ENCODE data around the gene FRG2. TPM values are rescaled to one million over a fixed set of nuclear protein-coding genes. Genes with fewer than 3 reads are reported as not detected.
"Not testable (repeated sequence)": the region's sequence is repeated elsewhere in the genome, so short reads cannot be mapped to it uniquely, and the experiment has no call there.

FRG2 gene
- total RNA-seq, 2 experiments from 2014 or later: 0.10 TPM; not detected in 1

DNA sequence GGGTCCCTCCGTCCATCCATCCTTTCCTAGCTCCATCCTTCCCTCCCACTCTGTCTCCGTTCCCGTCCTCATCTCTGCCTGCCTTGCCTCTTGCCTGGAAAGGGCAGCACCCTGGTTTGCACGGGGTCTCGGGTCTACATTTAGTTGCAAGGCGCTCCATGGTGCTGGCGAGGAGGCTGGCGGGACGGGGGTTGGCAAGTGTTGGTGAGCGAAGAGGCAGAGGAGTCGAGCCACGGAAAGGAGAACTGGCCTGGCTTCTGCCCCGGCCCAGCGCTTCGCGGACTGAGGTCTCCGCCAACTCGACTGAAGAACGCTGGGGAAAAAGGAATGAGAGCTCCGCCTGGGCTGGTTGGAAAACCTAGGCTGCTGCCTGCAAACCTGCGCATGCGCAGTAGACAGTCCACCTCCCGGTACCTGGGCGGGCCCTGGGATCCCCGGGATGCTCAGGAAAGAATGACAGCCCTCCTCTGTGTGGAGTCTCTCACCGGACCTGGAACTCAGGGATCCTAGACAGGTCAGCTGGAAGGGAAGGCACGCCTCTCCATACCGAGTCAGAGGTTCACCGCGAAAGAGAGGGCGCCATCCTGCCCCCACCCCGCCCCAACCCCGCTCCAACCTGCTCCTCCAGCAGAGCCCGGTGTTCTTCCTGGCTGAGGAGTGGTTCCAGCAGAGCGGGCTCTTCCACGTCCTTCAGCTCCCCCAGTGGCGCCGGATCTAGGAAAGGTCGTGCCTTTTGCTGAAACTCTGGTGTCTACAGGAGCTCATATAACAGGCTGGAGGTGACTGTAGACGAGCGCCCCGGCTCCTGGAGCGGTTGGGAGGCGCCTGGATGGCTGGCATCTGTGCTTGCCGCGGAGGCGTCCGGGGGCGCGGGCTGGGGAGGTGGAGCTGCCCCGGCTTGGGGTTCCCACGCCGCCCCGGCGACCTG lies 6.0 kb downstream of the FRG2 start:
- POLR2A ChIA-PET: no interaction called here
- CTCF ChIA-PET: no interaction called here
- Mint-ChIP-seq H3K27me3 (peaks cover 46% of the 10 kb centered on the region), H3K27ac (no peak overlapping the region), H3K4me1 (ENCODE audit: low read depth) (peaks cover 32% of the 10 kb centered on the region), H3K9me3 (no peaks in the 10 kb centered on the region), H3K4me3 (peak overlapping the region; percentile 68), H3K36me3 (no peaks in the 10 kb centered on the region)
- intact Hi-C loops (cut with micrococcal nuclease): no loop called here
- DNase-seq: peak; percentile 49

DNA sequence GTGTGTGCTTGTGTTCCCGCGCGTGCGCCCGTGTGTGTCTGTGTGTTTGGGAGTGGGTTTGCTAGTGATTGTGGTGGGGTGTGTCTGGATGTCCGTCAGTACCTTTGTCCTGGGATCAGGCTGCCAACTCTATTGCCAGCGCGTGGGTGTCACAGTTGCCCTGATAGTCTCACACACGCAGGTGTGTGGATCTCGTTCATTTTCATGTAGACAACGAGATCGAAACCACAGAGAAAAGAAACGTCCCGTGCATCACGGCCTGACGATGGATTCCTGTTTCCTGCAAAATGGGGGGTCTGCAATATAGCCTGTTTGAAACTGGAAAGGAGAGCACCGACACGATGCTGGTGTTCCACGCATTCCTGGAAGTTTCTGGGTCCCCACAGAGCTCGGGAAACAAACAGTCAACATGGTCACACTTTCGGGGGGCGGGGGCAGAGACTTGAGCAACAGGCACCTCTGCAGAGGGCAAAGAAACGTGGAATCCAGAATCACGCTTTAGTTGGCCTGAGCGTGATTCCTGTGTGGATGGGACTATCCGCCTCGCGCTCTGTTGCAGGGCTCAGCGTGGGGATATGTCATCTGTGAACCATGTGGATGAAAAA lies 7.1 kb downstream of the FRG2 start:
- Mint-ChIP-seq H3K4me1 (ENCODE audit: low read depth) (peaks cover 34% of the 10 kb centered on the region), H3K4me3 (peak overlapping the region; percentile 13), H3K27me3 (peaks cover 55% of the 10 kb centered on the region)
- DNase-seq, H3K9me3 Mint-ChIP-seq, CTCF ChIA-PET, POLR2A ChIA-PET, H3K27ac Mint-ChIP-seq, H3K36me3 Mint-ChIP-seq: not testable (repeated sequence)
- intact Hi-C loops (cut with micrococcal nuclease): loop anchor here (5.0 kb wide), 1 partner anchor 78 kb away; the partner anchor contains the start of gene FRG1

DNA sequence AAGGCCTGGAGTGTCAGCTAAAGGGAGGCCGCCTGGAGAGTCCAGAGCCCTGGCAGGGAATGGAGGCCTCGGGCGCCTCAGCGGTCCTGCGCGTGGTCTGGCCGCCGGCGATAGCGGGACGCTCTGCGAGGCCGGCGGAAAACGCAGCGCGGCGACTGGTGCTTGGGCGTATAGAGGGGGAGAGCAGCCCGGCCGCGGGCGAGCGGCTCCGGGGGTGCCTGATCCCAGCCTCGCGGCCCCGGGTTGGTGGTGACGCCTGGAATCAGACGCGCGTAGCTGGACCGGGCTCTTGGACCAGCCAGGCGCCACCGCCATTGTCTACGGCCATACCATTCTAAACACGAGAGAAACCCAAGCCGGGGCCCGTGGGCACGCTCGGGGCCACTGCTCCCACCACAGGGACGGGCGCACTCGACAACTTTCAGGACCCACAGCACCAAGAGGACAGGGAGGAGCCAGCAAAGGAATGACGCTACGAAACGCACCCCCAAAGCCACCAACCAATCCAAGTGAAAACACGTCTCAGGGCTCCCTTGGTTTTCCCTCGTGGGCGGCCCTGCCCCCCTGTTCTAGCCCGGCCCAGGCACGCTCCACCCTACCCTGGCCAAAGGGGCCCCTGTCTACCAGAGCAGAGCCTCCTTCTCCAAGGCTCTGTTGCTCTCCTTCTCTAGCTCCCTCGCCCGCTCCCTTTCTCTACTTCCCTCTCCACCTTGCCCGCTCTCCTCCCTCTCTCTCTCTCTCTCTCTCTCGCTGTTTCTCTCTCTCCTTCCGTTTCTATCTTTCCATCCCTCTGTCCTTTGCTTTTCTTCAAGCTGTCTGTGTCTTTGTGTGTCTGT lies 7.8 kb downstream of the FRG2 start:
- no peak overlapping the region for H3K27ac Mint-ChIP-seq
- no peaks in the 10 kb centered on the region for H3K36me3 Mint-ChIP-seq
- no peaks in the 10 kb centered on the region for H3K9me3 Mint-ChIP-seq
- ChIA-PET CTCF (no interaction called here), POLR2A (interaction anchor here (0.6 kb wide), 1 partner anchor 57 kb away, joined by 3 read pairs; no protein-coding TSS in a partner anchor)
- peaks cover 58% of the 10 kb centered on the region for H3K27me3 Mint-ChIP-seq
- peak; percentile 9 for DNase-seq
- H3K4me1 Mint-ChIP-seq (ENCODE audit: low read depth): peaks cover 34% of the 10 kb centered on the region
- no peak overlapping the region for H3K4me3 Mint-ChIP-seq
- intact Hi-C loops (cut with micrococcal nuclease): loop anchor here (5.0 kb wide), 1 partner anchor 77 kb away; the partner anchor contains the start of gene FRG1

DNA sequence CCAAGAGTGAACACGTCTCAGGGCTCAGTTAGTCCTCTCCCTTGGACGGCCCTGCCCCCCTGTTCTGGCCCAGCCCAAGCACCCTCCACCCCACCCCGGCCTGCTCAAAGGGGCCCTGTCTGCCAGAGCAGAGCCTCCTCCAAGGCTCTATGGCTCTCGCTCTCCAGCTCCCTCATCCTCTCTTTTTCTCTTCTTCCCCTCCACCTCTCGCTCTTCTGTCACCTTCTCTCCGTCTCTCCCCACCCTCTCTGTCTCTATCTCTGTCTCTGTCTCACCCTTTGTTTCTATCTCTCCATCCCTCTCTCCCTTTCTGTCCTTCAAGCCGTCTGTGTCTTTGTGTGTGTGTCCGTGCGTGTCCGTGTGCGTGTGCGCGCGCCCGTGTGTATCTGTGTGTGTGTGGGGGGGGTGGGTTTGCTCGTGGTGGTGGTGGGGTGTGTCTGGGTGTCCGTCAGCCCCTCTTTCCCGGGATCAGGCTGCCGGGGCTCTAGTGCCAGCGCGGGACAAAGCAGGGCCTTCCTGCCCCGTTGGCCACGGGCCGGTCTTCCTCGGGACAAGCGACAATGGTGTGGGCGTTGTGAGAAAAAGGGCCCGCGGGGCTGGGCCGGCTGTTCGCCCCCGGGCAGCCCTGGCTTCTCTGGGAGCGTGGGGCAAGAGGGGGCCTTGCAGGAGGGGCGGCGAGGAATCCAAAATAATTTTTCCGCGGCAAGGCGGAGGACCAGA lies 8.7 kb downstream of the FRG2 start:
- H3K36me3 Mint-ChIP-seq: no peaks in the 10 kb centered on the region
- POLR2A ChIA-PET: no interaction called here
- no peak overlapping the region for H3K4me3 Mint-ChIP-seq
- no peak for DNase-seq
- H3K27me3 Mint-ChIP-seq: peaks cover 63% of the 10 kb centered on the region
- CTCF ChIA-PET: no interaction called here
- peaks cover 3% of the 10 kb centered on the region for H3K9me3 Mint-ChIP-seq
- intact Hi-C loops (cut with micrococcal nuclease): loop anchor here (5.0 kb wide), 1 partner anchor 76 kb away; the partner anchor contains the start of gene FRG1
- H3K4me1 Mint-ChIP-seq (ENCODE audit: low read depth): peaks cover 34% of the 10 kb centered on the region
- no peak overlapping the region for H3K27ac Mint-ChIP-seq

DNA sequence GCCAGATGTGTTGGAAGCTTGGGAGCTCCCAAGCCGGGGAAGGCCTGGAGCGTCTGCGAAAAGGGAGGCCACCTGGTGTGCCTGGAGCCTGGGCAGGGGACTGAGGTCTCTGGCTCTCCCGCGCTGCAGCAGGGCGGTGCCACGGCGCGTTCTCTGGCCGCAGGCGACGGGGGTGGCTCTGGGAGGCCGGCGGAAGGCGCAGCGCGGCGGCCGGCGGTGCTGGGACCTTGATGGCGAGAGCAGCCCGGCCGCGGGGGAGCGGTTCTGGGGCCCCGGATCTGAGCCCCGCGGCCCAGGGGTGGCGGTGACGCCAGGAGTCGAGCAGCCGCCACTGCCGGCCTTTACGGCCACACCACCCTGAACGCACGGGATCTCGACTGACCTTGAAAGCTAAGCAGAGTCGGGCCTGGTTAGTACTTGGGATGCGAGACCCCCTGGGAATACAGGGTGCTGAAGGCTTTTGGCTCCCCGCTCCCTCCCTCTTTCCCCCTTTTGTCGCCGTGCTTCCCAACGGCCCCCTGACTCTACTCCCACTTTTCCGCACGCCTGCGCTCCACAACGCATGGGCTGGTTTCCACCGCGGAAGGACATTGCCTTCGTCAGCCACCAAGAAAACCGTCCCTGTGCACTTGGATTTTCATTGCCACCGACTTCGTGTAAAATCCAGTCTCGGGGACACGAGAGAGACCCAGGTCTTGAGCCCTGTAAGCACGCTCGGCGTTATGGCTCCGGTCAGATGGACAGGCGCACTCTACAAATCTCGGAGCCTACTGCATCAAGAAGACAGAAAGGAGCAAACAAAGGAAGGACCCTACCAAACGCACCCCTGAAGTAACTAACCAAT lies 9.5 kb downstream of the FRG2 start:
- CTCF ChIA-PET: no interaction called here
- DNase-seq: no peak
- peaks cover 3% of the 10 kb centered on the region for H3K9me3 Mint-ChIP-seq
- peaks cover 69% of the 10 kb centered on the region for H3K27me3 Mint-ChIP-seq
- POLR2A ChIA-PET: no interaction called here
- H3K36me3 Mint-ChIP-seq: peaks cover 2% of the 10 kb centered on the region
- H3K27ac Mint-ChIP-seq: no peak overlapping the region
- intact Hi-C loops (cut with micrococcal nuclease): loop anchor here (5.0 kb wide), 1 partner anchor 75 kb away; the partner anchor contains the start of gene FRG1
- H3K4me3 Mint-ChIP-seq: no peak overlapping the region
- H3K4me1 Mint-ChIP-seq (ENCODE audit: low read depth): peaks cover 34% of the 10 kb centered on the region

DNA sequence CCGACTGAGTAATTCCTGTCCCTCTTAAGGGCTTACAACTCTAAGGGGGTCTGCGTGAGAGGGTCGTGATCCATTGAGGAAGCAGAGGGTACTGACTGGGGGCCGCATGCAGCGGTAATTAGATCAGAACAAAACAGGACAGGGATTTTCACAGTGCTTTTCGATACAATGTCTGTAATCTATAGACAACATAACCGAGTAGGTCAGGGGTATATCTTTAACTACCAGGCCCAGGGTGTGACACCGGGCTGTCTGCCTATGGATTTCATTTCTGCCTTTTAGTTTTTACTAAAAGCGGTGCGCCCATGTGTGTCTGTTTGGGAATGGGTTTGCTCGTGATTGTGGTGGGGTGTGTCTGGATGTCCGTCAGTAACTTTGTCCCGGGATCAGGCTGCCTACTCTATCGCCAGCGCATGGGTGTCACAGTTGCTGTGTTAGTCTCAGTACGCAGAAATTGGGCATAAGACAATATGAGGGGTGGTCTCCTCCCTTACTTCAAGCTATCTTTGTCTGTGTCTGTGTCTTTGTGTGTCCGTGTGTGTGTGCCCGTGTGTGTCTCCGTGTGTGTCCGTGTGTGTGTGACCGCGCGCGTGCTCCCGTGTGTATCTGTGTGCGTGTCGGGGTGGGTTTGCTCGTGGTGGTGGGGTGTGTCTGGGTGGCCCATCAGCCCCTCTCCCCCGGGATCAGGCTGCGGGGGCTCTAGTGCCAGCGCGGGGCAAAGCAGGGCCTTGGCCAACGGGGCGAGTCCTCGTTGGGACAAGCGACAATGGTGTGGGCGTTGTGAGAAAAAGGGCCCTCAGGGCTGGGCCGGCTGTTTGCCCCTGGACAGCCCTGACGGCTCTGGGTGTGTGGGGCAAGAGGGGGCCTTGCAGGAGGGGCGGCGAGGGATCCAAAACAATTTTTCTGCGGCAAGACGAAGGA lies 10.4 kb downstream of the FRG2 start:
- Mint-ChIP-seq H3K4me1 (ENCODE audit: low read depth) (peaks cover 34% of the 10 kb centered on the region), H3K27ac (peak overlapping the region; percentile 68), H3K36me3 (peaks cover 2% of the 10 kb centered on the region), H3K27me3 (peaks cover 73% of the 10 kb centered on the region), H3K4me3 (no peak overlapping the region), H3K9me3 (peaks cover 3% of the 10 kb centered on the region)
- no peak for DNase-seq
- ChIA-PET CTCF (no interaction called here), POLR2A (no interaction called here)
- intact Hi-C loops (cut with micrococcal nuclease): loop anchor here (5.0 kb wide), 1 partner anchor 74 kb away; the partner anchor contains the start of gene FRG1

DNA sequence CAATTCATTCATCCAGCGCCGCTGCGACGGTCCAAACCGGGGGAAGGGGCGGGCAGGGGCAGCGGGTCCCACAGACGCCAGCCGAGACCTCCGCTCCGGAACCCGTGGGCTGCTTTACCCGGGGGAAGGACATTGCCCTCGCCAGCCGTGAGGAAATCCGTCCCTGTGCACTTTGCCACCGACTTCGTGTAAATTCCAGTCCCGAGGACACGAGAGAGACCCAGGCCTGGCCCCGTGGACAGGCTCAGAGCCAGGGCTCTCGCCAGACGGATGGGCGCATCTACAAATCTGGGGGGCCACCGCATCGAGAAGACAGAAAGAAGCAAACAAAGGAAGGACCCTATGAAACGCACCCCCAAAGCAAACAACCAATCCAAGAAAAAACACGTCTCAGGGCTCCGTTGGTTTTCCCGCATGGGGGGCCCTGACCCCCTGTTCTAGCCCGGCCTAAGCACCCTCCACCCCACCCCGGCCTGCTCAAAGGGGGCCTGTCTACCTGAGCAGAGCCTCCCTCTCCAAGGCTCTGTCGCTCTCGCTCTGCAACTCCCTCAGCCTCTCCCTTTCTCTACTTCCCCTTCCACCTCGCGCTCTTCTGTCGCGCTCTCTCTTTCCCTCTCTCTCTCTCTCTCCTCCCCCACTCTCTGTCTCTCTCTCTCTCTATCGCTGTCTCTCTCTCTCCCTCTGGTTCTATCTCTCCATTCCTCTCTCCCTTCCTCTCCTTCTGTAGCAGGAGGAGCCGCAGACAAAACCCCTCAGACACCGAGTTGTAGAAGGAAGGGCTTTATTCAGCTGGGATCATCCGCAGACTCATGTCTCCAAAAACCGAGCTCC lies 11.3 kb downstream of the FRG2 start:
- intact Hi-C loops (cut with micrococcal nuclease): loop anchor here (5.0 kb wide), 1 partner anchor 73 kb away; the partner anchor contains the start of gene FRG1
- CTCF ChIA-PET: no interaction called here
- Mint-ChIP-seq H3K4me3 (no peak overlapping the region), H3K36me3 (peaks cover 2% of the 10 kb centered on the region), H3K27me3 (peaks cover 72% of the 10 kb centered on the region), H3K27ac (peak overlapping the region; percentile 68), H3K4me1 (ENCODE audit: low read depth) (peaks cover 30% of the 10 kb centered on the region), H3K9me3 (peaks cover 3% of the 10 kb centered on the region)
- POLR2A ChIA-PET: no interaction called here
- no peak for DNase-seq

DNA sequence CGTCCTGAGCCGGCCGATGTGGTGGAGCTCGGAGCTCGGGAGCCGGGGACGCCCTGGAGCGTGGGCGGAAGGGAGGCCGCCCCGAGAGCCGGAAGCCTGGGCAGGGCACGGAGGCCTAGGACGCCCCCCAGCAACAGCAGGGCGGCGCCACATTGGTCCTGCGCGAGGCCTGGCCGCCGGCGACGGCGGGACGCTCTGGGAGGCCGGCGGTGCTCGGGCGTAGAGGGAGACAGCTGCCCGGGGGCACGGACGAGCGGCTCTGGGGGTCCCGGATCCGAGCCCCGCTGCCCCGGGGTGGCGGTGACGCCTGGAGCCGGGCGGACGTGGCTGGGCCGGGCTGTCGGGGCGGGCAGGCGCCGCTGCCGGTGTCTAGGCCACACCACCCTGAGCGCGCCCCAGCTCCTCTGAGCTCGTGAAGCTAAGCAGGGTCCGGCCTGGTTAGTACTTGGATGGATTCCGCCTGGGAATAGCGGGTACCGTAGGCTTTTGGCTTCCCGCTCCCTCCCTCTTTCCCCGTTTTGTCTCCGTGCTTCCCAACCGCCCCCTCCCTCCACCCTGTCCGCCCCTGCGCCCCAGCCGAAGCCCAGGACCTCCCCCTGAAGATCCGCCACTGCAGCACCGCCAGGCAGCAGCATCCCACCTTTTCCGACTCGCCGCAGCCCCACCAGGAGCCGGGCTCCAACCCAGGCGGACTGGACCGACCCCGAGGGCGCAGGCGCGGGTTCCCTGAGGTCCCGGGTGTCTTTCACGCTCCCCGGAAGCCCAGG lies 12.1 kb downstream of the FRG2 start:
- H3K4me3 Mint-ChIP-seq: no peak overlapping the region
- H3K36me3 Mint-ChIP-seq: peaks cover 2% of the 10 kb centered on the region
- ChIA-PET POLR2A (no interaction called here), CTCF (no interaction called here)
- peaks cover 64% of the 10 kb centered on the region for H3K27me3 Mint-ChIP-seq
- DNase-seq: peak; percentile 22
- peaks cover 3% of the 10 kb centered on the region for H3K9me3 Mint-ChIP-seq
- H3K27ac Mint-ChIP-seq: no peak overlapping the region
- H3K4me1 Mint-ChIP-seq (ENCODE audit: low read depth): peaks cover 22% of the 10 kb centered on the region
- intact Hi-C loops (cut with micrococcal nuclease): loop anchor here (5.0 kb wide), 1 partner anchor 73 kb away; the partner anchor contains the start of gene FRG1

DNA sequence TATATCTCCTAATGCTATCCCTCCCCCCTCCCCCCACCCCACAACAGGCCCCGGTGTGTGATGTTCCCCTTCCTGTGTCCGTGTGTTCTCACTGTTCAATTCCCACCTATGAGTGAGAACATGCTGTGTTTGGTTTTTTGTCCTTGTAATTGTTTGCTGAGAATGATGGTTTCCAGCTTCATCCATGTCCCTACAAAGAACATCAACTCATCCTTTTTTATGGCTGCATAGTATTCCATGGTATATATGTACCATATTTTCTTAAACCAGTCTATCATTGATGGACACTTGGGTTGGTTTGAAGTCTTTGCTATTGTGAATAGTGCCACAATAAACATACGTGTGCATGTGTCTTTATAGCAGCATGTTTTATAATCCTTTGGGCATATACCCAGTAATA lies 37.1 kb downstream of the FRG2 start:
- POLR2A ChIA-PET; H3K4me3 Mint-ChIP-seq; H3K36me3 Mint-ChIP-seq; H3K27ac Mint-ChIP-seq; H3K4me1 Mint-ChIP-seq (ENCODE audit: low read depth); intact Hi-C loops (cut with micrococcal nuclease); CTCF ChIA-PET; DNase-seq; H3K9me3 Mint-ChIP-seq: not testable (repeated sequence)
- H3K27me3 Mint-ChIP-seq: peaks cover 15% of the 10 kb centered on the region
